ENCODE results near the gene HS1BP3.

DNA sequence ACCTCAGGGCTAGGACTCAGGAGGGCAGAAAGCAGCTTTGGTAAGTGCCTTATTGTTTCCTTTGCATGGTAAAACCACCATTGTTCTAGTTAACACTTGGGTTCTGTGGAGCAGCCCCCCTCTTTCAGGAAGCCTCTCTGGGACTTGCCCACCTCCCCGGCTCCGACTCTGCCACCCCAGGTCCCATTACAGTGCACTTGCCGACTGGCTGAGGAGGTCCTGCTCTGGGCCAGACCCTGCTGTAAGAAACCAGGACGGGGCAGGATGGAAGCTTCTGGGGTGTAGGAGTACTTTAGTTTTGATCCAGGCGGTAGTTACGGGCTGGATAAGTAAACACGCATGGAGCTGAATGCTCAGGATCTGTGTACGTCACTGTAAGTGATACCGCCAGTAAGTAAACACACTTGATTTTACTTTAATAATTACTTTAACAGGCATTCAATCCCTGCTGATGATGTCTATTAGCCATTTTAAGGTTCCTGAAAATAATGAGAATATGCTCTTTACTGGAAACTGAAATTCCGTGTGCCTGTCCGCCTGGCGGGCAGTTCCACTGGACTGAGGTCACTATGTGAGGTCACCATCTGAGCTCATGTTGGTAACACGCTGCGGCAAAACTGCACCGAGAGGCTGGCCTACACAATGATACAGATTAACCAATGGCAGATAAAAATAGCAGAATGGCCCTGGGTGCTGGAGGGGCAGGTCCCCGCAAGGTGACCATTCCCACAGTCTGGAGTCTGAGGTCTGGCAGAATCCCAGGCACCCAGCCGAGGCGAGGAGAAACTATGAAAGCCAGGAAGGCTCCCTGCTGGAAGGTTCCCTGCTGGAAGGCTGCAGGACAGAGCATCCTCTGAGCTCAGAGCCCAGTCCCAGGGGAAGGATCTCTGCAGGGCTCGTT, 25.2 kb downstream of the HS1BP3 start:
- TF ChIP-seq, protein P1, sequence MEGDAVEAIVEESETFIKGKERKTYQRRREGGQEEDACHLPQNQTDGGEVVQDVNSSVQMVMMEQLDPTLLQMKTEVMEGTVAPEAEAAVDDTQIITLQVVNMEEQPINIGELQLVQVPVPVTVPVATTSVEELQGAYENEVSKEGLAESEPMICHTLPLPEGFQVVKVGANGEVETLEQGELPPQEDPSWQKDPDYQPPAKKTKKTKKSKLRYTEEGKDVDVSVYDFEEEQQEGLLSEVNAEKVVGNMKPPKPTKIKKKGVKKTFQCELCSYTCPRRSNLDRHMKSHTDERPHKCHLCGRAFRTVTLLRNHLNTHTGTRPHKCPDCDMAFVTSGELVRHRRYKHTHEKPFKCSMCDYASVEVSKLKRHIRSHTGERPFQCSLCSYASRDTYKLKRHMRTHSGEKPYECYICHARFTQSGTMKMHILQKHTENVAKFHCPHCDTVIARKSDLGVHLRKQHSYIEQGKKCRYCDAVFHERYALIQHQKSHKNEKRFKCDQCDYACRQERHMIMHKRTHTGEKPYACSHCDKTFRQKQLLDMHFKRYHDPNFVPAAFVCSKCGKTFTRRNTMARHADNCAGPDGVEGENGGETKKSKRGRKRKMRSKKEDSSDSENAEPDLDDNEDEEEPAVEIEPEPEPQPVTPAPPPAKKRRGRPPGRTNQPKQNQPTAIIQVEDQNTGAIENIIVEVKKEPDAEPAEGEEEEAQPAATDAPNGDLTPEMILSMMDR (conservative IDR thresholded peaks at IDR 0.05; ENCODE audit: low read depth, low read length): no peak
- TF ChIP-seq NFE2L2 (IDR thresholded peaks at IDR 0.05; ENCODE audit: low read depth, low read length): no peak
- no peak for TF ChIP-seq BHLHE40 (IDR thresholded peaks at IDR 0.05; ENCODE audit: low read depth, low read length)
